Inflammatory macrophage (primary cell): ENCODE results near the gene ARHGAP25.

Experiments
- DNase-seq, 2 donors: peaks; one replicate each; pipeline ENCODE4 v3.0.0-alpha.2; 2020 to 2022

Gene ARHGAP25

GRCh38 chr2:68767996-68768395 is 33.4 kb downstream of the ARHGAP25 start:
- DNase-seq: no peak

DNA sequence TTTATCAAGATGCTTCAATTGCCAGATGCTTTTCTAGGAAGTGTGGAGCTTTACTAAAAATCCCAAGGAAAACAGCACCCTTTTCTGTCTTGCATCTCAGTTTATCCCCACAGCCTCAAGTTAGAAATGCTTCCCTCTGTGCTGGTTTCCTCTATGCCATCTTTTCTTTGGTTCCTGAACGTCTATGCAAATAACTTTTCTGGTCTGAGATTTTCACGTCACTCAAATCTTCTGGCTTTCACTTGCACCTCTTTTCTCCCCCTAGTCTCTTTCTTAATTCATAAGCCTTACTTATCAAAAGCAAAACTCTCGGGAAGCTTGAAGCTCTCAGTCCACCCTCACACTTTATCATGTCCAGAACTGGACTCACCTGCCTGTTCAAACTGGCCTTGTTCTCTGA is 33.9 kb downstream of the ARHGAP25 start:
- no peak for DNase-seq

DNA sequence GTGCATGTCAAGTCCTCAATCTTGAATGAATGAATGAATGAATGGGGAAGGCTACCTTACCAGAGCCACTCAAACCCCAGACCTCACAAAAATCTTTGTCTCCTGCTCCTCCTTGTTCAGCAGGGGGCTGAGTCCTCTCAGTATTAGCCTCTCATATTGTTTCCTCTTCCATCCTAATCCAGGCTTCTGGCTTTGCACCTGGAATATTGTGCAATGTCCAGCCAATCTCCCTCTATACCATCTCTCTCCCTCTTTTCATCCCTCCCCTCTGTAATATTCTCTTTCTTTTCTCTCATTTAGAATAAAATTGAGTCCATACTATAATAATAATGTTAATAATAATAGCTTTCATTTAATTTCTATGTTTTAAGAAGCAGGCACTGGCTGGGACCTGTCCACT is 34.3 kb downstream of the ARHGAP25 start:
- no peak for DNase-seq

- DNase-seq: no peak
Observed at GRCh38 chr2:68769586-68770270, 35.1 kb downstream of the ARHGAP25 start.

DNA sequence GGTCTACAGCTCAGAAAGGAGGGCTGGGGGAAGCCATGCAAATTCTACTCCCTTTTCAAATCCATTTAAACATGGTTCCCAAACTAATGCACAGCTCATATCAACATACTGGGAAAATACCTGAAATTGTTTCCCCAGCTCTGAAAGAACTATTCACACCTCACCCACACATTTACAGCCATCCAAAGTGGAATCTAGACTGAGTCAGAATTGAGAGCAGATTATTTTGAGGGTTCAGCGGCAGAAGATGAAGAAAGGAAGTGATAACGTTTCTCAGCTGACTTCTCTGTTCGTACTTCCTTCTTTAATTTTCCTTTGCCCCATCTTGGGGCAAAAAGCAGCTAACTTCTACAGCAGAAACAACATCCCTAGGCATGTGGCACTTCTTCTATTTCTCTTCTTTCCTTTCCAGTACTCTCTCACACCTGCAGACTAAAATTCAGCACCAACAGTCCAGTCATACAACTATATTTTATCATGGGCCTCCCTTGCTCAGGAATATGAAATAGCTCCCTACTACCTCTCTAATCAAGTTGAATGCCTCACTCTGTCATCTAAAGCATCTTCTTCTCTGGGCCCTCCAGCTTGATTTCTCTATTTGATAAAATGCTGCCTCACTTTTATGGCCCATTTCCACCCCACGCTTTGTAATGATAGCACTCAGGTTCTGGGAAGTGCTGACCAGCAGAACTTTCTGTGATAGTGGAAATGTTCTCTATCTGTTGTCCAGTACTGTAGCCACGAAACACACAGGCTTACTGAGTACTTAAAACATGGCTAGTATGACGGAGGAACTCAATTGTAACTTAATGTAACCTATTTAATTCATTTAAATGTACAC is 35.9 kb downstream of the ARHGAP25 start:
- peak; percentile 63 to 67 for DNase-seq

- DNase-seq: no peak
Observed at GRCh38 chr2:68771211-68771751, 36.7 kb downstream of the ARHGAP25 start.

GRCh38 chr2:68772109-68772508 is 37.5 kb downstream of the ARHGAP25 start:
- DNase-seq: no peak

GRCh38 chr2:68774569-68775271 is 40.1 kb downstream of the ARHGAP25 start:
- DNase-seq: peak; percentile 88 to 92

DNA sequence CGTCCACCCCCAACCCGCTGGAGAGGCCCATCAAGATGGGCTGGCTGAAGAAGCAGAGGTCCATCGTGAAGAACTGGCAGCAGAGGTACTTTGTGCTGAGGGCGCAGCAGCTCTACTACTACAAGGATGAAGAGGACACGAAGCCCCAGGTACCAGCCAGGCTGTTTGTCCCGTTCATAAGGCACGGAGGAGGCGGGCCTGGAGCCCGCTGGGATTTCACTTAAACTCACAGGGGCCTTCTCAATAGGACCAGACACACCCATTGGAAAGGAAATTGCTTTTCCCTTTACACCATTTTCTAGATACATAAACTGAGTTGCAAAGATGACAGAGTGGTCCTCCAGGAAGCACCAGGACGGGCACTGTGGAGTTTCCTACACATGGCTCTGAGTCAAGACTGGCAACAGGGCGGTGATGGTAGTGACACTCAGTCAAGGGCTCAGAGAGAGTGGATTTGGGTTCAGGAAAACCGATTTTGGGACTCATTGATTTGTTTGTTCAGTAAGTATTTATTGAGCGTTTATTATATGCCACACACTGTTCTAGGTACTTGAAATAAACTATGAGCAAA is 40.7 kb downstream of the ARHGAP25 start:
- no peak for DNase-seq

DNA sequence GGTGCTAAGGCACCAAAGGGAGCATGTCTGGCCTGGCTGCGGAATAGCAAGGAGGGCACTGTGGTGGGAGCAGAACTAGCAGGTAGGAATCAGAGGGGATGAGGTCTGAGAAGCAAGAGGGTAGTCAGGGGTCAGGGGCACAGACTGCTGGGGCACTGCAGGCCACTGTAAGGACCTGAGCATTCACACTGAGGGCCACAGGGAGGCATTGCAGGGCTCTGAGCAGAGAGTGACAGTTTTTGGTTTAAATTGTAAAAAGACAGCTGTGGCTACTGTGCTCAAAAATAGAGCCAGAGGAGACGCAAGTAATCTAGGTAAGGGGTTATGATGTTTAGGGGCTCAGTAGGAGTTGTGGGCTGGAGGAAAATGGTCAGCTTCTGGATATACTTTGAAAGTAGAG is 41.5 kb downstream of the ARHGAP25 start:
- DNase-seq: no peak

DNA sequence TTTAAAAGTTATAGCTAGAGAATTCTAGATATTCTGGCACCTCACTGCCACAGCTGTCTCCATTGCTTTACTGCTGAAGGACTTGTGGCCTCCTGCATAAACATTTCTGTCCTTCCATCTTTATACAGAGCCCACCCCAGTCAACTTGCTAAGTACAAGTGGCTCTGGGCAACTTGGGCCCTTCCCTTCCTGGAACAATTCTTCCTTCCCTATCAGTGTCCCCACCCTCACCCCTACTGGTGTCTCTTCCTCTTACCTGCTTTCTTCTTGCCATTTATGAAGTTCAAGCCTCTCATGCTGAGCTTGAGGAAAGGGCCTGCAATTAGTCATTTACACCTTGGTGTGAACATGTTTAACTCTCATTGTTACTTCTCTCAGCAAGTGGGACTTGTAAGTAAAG is 45.0 kb downstream of the ARHGAP25 start:
- DNase-seq: no peak

DNA sequence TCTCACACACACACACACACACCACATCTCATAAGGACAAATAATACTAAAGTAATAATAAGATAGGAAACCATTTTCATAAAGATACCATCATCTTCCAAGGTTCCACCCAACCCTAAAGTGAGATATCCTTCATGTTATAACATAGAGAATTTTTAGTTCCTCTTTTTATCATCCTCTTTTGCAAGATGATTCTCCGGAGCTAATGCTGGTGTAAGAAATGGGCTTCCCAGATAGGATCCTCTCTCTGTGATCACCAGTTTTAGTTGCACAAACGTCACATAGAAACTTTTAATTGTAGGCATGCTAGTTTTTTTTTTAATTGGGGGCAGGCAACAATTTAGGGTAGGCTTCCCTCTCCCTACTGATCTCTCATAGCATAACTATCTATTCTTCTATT is 49.6 kb downstream of the ARHGAP25 start:
- peak; percentile 67 to 82 for DNase-seq

GRCh38 chr2:68784915-68785314 is 50.3 kb downstream of the ARHGAP25 start:
- DNase-seq: peak; percentile 81 to 84

- peak in 1 of 2 donors; percentile 22 for DNase-seq
Observed at GRCh38 chr2:68787356-68787755, 52.7 kb downstream of the ARHGAP25 start.

DNA sequence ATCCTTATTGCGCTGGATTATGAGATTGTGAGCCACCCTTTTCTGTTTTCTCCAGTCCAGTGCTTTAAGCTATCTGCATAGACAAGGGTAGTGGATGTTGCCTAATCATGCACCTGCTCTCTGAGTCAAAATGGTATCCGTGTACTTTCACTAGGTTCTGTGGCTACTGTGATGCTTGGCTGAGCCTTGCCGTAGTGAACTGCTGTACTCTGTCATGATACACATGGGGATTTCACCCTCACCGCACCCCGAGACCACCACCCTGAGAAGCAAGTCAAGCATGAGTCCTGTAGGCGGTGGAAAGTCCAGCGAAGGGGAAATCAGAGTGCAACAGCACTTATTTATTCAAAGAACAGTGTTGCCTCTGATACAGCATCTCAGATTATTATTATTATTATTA is 55.0 kb downstream of the ARHGAP25 start:
- no peak for DNase-seq

GRCh38 chr2:68790600-68790999 is 56.0 kb downstream of the ARHGAP25 start:
- no peak for DNase-seq

GRCh38 chr2:68791914-68792313 is 57.3 kb downstream of the ARHGAP25 start:
- DNase-seq: no peak

- no peak for DNase-seq
Observed at GRCh38 chr2:68792751-68793150, 58.1 kb downstream of the ARHGAP25 start.

DNA sequence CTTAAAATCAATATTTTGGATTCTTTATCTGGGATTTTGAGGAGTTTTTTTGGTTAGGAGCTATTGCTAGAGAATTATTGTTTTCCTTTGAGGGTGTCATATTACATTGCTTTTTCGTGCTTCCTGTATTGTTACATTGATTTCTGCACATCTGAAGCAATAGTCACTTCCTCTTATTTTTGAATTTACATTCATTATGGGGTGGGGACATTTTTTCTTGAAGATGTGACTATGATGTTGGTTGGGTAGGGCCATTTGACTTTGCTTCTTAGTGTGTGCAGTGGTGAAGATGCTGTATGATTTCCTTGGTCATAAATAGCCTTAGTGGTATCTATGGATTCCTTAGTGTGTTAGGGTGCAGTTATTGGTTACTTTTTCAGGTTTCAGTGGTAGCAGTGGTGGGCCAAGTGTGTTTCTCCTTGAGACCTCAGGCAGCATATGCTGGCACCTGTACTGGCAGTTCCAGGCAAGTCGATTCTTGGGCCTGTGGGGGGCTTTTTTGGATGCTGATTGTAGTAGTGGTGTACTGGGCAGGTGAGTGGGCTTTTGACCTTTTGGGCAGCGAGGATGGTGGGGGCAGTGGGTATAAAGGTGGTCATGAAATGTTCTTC is 61.8 kb downstream of the ARHGAP25 start:
- DNase-seq: peak; percentile 57 to 93

DNA sequence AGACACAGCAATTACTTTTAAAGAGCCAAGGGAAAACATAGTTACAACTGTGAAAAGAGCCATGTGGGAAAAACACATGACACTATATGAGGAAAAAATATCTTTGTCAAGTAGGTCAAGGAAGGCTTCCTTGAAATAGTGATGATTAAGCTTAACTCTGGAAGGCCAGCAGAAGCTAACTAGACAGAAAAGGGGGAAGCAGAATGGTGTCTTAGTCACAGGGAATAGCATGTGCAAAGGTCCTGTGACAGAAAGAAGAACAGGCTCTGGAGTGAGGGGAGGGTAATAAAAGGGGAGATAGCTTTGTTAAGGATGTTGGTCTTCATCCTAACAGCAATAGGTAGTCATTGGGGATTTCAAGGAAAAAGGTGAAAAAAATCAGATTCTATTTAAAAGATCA is 64.0 kb downstream of the ARHGAP25 start:
- peak; percentile 89 to 90 for DNase-seq

GRCh38 chr2:68799140-68800026 is 64.8 kb downstream of the ARHGAP25 start:
- no peak for DNase-seq
